CD4-positive, alpha-beta T cell treated with Interleukin-15 for 1 hour (primary cell): ENCODE measurements around the gene HACD2.

Source experiments
- DNase-seq: peaks from one replicate; pipeline ENCODE4 v3.0.0-alpha.2; 2020

HACD2 gene

GRCh38 chr3:123479891-123480290, 105.0 kb downstream of the HACD2 start:
- DNase-seq, result no peak

GRCh38 chr3:123478314-123478713, 106.5 kb downstream of the HACD2 start:
- DNase-seq, result no peak

DNA sequence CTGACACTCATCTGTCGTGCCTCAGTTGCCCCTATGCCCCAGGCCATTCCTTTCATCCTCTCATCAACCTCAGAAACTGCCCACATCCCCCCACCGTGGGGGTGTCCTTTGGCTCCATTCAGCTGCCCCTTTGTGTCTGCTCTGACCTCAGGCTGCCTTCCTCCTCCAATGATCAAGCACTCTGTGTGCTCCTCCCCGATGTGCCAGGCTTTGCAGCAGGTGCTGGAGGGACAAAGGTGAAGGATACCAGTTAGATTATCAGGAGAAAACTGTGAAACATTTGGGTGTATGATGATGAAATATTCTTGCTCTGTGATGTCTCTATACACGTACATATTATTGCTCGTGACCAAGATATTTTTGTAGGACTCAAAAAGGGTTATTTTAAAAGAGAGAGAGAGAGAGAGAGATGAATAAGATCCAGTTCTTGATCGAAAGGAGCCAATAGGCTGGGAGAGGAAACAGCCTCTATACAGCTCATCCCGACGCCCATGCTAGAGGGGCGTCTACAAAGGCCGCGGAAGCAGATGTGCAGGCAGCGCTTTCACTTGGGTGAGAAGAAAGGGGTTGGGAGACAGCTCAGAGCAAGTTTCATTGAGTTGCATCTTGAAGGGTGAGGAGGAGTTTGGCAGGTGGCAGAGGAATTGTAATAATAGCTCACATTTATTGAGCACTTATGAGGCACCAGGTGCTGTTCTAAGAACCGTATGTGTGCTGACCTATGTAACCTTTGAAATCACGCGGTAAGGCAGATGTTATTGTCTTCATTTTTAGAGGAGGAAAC, 107.7 kb downstream of the HACD2 start:
- DNase-seq, result no peak

DNA sequence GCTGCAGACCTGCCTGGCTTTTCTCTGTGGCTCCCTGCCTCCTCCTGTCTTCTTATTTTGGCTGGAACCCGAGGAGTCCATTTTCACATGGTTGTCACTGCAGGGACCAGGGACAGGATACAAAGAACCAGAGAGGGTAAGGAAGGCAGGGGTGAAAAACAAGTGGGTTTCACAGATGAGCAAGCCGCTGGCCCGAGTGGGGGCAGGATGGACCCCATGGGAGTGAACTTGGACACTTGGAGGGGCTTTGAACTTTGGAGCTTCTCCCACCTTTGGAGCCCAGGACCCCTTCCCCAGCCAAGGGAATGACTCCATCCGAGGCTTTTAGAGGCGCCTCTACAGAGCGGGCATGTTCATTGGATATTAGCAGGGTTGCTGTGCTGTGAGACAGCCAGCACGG, 109.1 kb downstream of the HACD2 start:
- DNase-seq, result no peak

DNA sequence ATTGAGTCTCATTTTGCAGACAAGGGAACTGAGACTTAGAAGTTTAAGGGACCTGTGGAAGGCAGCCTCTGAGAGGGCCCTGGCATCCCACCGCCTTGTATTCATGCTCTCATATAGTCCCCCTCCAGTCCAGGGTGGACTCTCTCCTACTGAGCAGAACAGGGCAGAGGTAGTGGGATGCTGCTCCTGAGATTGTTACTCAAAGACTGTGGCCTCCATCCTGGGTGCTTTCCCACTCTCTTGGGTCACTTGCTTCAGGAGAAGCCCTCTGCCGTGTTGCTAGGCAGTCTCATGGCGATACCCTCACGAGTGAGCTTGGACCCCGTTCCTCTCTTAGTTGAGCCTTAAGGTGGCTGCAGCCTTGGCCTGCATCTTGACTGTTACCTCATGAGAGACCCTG, 113.7 kb downstream of the HACD2 start:
- no peak for DNase-seq

DNA sequence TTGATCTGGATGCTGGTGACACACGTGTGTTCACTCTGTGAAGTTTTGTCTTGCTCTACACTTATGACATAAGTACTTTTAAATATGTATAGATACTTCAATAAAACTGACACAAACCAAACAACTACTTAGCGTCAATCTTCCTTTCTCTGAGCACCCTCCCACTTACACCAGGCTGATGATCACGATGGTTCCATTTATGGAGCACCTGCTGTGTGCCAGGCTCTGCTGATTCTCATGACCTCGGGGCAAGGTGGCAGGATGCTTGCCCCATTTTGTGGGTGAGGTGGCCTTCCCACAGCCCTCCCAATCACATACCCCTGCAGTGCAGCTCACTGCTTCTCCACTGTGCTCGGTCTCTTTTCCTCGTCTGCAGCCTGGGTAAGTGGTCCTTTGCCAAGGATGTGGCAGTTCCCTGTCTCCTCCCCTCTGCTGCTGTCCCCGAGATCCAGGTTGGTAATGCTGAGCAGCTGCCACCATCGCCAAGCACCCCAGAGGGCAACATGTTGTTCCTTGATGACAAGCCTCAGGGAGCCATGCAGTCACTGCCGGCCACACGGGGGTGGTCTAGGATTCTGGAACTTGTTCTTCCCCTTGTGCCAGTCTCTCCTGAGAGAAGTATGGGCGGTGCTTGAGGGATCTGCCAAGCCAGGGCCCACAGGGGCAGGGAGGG, 115.4 kb downstream of the HACD2 start:
- no peak for DNase-seq

DNA sequence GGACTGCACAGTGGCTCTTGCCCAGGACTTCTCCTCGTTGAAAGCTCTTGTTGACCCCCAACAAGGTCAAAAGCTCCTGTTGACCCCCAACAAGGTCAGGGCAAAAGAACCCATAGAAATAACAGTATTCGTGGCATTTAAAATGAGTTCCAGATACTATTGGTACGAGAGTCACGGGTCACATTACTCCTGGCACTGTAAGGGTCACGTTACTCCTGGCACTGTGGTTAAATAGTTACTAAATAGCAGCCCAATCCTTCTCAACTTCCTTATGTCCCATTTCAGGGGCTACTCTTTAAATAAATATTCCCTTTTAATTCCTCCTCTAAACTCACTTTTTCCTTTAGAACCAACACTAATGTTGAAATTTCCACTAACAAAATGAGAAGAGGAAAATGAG, 117.8 kb downstream of the HACD2 start:
- DNase-seq, result no peak

GRCh38 chr3:123464211-123464610, 120.6 kb downstream of the HACD2 start:
- DNase-seq, result no peak

GRCh38 chr3:123459862-123460261, 125.0 kb downstream of the HACD2 start:
- no peak for DNase-seq

DNA sequence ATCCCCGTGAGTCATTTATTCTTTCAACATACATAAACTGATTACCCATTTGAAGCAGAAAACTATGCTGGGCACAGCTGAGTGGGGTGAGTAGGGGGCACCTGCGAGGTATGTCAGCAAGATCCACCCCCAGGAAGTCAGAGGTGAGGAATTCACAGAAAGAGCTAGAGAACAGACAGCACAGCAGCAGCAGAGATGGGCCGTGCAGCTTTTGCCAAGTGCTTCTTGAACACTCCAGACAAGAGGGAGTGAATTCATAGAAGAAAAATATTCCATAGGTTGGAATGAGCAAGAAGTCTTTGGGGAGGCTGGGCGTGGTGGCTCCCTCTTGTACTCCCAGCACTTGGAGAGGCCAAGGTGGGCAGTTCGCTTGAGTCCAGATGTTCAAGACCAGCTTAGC, 126.6 kb downstream of the HACD2 start:
- DNase-seq, result no peak

DNA sequence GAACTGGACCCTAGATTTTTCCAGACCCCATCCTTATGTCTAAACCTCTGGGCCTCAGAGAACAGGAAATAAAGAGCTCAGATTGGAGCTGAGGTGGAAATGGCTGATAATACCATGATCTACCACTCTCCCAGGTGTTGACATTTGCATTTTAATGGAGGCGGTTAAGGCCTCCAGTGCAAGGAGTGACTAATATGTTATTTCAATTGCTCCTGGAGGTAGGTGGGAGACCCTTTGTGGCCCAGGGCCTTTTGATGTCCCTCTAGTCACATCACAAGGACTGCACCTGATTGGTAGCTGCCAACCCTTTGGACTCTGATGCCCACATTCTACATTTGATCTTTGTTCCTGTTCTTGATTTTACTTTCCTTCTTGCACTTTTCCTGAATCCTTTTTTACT, 127.0 kb downstream of the HACD2 start:
- no peak for DNase-seq

DNA sequence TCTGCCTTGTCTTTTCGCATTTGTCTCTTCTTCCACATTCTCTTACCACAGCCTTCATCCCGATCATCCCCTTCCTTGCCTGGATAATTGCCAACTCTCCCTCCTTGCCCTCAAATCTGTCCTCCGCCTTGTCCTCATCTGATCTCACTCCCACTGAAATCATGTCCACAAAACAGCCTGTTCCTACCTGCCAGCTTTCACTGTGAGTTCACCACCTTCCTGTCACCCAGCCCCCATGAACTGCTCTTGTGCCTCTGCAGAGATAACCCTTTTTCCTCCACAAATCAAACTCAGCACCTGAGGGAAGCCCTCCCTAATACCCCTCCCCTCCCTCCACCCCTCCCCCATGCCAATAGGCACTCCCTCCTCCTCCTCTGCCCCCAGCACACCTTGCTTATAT, 131.2 kb downstream of the HACD2 start:
- DNase-seq, result no peak

DNA sequence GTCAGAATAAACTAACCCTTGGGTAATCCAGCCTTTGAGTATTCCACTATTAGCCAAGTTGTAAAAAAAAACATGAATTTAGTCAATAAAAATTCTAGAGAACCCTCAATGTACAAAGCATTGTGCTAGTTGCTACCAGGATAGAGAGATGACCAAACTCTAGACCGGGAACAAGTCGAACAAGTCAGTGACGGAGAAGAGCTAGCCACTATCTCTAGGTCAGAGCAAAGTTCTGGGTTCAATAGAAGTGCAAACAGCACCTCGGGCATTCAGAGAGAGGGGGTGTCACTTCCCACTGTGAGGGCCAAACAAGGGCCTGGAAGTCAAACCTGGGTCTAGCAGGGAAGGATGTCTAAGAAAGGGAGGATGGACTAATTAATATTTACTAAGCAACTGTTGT, 133.7 kb downstream of the HACD2 start:
- DNase-seq, result no peak

- DNase-seq, result no peak
These were observed 134.8 kb downstream of the HACD2 start for GRCh38 chr3:123449997-123450604.

- no peak for DNase-seq
These were observed 135.5 kb downstream of the HACD2 start for GRCh38 chr3:123449102-123449996.

- DNase-seq, result no peak
These were observed 136.2 kb downstream of the HACD2 start, which contains the start of gene ADCY5 for GRCh38 chr3:123448536-123449101. Gene ADCY5, minus strand, starts transcription at chr3:123449090. Its CDS starts 545 bp downstream, at chr3:123448545.

DNA sequence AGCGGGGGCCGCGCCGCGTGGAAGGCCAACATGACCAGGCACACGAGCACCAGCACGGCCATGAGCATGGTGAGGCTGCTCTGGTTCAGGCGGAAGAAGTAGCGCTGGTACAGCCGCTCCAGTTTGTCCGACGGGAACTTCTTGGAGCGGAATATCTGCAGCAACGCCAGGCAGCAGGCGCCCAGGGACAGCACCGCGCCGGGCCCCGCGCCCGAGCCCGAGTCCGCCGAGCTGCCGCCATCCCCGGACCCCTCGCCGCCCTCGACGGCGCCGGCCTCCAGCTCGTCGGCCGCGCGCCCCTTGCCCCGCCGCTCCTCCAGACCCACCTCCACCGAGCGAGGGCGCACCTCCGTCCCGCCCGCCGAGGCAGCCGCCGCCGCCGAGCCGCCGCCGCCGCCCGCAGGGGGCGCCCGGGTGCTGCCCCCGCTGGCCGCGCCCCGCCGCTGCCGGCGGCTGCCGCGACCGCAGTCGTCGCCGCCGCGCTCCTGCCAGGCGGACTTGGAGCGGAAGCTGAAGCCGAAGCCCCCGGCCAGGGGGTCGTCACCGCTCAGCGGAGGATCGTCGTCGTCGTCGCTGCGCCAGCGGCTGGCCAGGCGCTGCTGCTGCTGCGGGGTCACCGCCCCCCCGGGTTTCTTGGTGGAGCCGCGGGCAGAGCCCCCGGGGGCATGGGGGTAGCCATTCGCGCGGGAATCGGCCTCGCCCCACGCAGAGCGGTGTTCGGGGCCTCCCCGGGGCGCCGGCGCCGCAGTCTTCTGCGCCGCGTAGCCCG, 136.9 kb downstream of the HACD2 start:
- no peak for DNase-seq

GRCh38 chr3:123447416-123447748, 137.5 kb downstream of the HACD2 start:
- no peak for DNase-seq

- no peak for DNase-seq
These were observed 138.2 kb downstream of the HACD2 start for GRCh38 chr3:123446610-123447109.

- DNase-seq, result no peak
These were observed 138.6 kb downstream of the HACD2 start for GRCh38 chr3:123446210-123446609.

- no peak for DNase-seq
These were observed 139.2 kb downstream of the HACD2 start for GRCh38 chr3:123445702-123446101.

- no peak for DNase-seq
These were observed 140.1 kb downstream of the HACD2 start for GRCh38 chr3:123444744-123445143.
